GM13976 (cell line): ENCODE measurements around the gene SFMBT2.

Experiments
- DNase-seq: peaks from one replicate; pipeline ENCODE4 v3.0.0; 2012; ENCODE audit warnings: low spot score
- in situ Hi-C: fragments of 300-500 bp; cut with MboI; formaldehyde crosslinking; loops from one replicate; pipeline ENCODE4 v1.12.0; 2022; ENCODE audit warnings: low sequenced_read_pairs, mixed read lengths, inconsistent platforms; ENCODE audit not compliant: unreplicated experiment
- TF ChIP-seq, protein P1 (sequence below): IDR thresholded peaks from 2 replicates; pipeline ENCODE4 v1.5.1; 2012; ENCODE audit warnings: borderline replicate concordance, mild to moderate bottlenecking; ENCODE audit not compliant: insufficient read depth; ENCODE audit errors: extremely low read depth, missing control alignments, control extremely low read depth

The SFMBT2 gene

DNA sequence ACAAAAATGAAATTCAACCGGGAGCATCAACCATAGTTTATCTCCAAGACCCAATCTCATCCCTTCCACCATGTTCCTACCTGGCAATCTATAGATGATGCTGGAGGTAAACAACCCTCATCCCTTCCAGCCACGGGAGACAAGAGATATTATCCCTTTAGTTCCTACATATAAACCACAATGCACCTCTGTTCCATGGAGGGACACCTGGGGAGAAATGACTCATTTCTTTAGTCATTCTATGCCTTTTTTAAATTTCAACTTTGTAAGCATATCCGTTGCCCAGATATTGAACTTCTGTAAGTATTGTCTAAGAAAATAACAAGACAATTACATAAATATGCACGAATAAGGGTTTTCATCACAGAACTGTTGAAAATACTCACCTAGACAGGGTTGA, 15.5 kb upstream of the SFMBT2 start:
- in situ Hi-C loops = no loop called here
- TF ChIP-seq, protein P1, sequence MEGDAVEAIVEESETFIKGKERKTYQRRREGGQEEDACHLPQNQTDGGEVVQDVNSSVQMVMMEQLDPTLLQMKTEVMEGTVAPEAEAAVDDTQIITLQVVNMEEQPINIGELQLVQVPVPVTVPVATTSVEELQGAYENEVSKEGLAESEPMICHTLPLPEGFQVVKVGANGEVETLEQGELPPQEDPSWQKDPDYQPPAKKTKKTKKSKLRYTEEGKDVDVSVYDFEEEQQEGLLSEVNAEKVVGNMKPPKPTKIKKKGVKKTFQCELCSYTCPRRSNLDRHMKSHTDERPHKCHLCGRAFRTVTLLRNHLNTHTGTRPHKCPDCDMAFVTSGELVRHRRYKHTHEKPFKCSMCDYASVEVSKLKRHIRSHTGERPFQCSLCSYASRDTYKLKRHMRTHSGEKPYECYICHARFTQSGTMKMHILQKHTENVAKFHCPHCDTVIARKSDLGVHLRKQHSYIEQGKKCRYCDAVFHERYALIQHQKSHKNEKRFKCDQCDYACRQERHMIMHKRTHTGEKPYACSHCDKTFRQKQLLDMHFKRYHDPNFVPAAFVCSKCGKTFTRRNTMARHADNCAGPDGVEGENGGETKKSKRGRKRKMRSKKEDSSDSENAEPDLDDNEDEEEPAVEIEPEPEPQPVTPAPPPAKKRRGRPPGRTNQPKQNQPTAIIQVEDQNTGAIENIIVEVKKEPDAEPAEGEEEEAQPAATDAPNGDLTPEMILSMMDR = no peak
- no peak for DNase-seq

DNA sequence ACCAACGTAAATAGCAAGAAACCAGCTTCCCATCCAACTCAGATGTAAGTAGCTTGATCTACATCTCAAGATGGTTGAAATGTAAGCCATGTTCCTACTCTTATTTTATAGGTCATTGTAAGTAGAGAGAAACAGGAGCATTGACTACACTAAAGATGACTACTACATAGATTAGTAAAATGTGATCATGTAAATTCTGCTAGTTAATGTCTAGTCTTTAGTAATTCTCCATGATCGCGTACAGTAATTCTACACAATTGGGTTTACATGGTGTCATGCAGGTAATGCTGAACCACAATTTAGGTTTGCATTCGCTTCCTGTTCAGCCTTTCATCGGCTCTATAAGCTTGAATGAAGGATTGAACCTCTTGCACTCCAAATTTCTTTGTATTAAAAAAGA, 14.9 kb upstream of the SFMBT2 start:
- TF ChIP-seq, protein P1 = no peak
- in situ Hi-C loops = no loop called here
- DNase-seq = no peak

DNA sequence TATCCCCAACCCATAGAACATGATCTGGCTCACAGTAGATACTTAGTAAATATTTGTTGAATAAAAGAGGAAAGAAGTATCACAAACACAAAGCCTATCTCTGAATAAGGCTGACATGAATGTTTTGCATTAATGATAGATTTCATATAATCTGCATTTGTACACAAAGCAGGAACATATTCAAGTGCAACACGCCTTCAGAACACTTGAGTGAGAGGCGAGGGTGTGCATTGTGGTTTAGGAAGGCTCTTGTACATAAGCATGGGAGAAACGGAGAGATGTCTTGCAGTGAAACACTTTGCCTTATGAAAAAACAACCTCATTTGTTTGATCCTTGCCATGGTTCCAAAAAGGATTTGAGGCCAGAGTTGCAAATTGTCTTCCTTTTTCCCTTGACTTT, 14.1 kb upstream of the SFMBT2 start:
- no peak for DNase-seq
- in situ Hi-C loops = loop anchor here (25.0 kb wide), 2 partner anchors 313 to 763 kb away; no protein-coding TSS in a partner anchor
- TF ChIP-seq, protein P1 = no peak

DNA sequence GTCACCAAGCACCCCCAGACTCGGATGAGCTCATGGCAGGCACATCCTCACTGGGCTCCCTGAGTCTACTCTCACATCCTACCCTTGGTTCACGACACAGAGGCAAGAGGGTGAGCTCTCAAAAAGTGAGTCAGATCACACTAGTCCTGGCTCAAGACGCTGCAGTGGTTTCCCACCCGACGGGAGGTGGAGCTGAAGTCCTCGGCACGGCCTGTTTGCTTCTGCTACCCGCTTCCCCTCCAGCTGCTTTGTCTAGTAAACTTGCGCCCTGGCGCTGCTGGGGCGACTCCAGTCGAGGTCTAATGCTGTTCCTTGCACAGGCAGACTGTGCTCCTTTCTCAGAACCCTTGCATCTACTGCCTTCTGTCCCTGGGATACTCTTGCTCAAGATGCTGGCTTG, 13.5 kb upstream of the SFMBT2 start:
- TF ChIP-seq, protein P1 = no peak
- DNase-seq = no peak
- in situ Hi-C loops = loop anchor here (25.0 kb wide), 2 partner anchors 312 to 762 kb away; no protein-coding TSS in a partner anchor

DNA sequence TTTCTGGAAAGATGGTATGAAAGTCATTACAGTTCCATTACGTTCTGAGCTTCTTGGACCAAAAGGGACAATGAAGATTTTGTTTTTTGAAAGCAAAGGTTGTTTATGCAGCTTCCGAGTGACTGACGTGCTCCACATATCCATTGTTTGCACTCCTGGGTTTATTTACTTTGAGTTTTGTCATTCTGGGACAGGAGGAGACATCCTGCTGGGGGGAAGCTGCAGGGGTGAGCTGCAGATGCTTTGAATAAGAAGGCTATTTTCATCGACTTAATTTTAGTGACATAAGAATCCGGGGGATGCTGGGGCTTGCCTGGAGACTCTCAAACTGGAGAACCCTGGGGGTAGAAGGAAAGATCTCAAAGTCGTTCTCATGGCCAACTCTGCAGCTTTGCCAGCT, 12.7 kb upstream of the SFMBT2 start:
- in situ Hi-C loops = loop anchor here (25.0 kb wide), 2 partner anchors 311 to 761 kb away; no protein-coding TSS in a partner anchor
- DNase-seq = no peak
- TF ChIP-seq, protein P1 = no peak

DNA sequence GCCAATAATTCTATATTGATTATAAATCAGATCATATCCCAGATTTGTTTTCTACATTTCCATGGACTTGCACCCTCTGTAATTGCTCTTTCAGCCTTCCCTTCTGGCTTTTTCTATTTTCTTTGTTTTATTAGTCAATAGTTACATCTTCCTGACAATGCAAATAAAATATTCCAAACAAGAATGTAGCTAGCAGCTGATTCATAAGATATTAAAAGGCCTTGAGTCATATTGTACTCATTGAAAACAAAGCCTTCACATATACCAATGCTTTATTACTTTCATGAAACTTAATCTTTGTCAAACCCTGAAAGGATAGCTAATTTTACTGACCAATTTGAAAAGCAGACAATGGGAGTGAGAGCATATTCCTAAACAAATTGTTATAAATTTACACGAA, 10.7 kb upstream of the SFMBT2 start:
- DNase-seq = no peak
- in situ Hi-C loops = loop anchor here (25.0 kb wide), 2 partner anchors 309 to 759 kb away; no protein-coding TSS in a partner anchor
- TF ChIP-seq, protein P1 = no peak
